HEK293 (cell line): ENCODE measurements around the gene IL17REL.

ENCODE experiments used
- CTCF ChIA-PET: fragments of 350-600 bp; formaldehyde crosslinking; extraction: SDS; loops from one replicate; lab custom pipeline; 2021; ENCODE audit warnings: antibody characterized with exemption; lab: Yijun Ruan, JAX
- POLR2A ChIA-PET: fragments of 300-600 bp; formaldehyde crosslinking; extraction: SDS; loops from one replicate; lab custom pipeline; 2020; ENCODE audit warnings: antibody characterized with exemption, inconsistent platforms; lab: Yijun Ruan, JAX
- H3K27ac ChIP-seq: fragments of 200-500 bp; sonication (Bioruptor generic); 2 replicates; pipeline ENCODE4 v1.5.1; 2014; ENCODE audit warnings: low read depth, low read length, control low read depth, inconsistent platforms; ENCODE audit errors: extremely low read depth
- H3K36me3 ChIP-seq, 2 experiments: fragments of 200-500 bp in 1 of 2; sonication (Bioruptor generic) in 1 of 2; 1 replicate in 1 of 2; 2 replicates in 1 of 2; pipeline ENCODE4 v1.5.1; 2014 to 2017; ENCODE audit warnings: inconsistent platforms in 2 of 2, low read length in 2 of 2; ENCODE audit not compliant: control insufficient read depth in 2 of 2, insufficient read depth in 1 of 2
- H3K4me1 ChIP-seq: fragments of 200-500 bp; sonication (Bioruptor generic); 2 replicates; pipeline ENCODE4 v1.5.1; 2014; ENCODE audit warnings: mild to moderate bottlenecking, low read length, inconsistent platforms; ENCODE audit not compliant: control insufficient read depth, insufficient read depth
- H3K4me3 ChIP-seq: 2 replicates; pipeline ENCODE4 v1.5.1; 2011; ENCODE audit warnings: low read depth, mild to moderate bottlenecking, control low read depth, low read length, moderate library complexity
- H3K9me3 ChIP-seq: fragments of 200-500 bp; sonication (Bioruptor generic); 2 replicates; pipeline ENCODE4 v1.5.1; 2014; ENCODE audit warnings: low read depth, low read length, inconsistent platforms; ENCODE audit not compliant: control insufficient read depth, insufficient read depth
- KLF10 ChIP-seq: fragments of 450-650 bp; IDR thresholded peaks from 2 replicates; pipeline ENCODE4 v1.5.1; 2018; ENCODE audit warnings: missing biosample characterization, mild to moderate bottlenecking, missing genetic modification characterization
- YY2 ChIP-seq: fragments of 450-650 bp; formaldehyde crosslinking; IDR thresholded peaks from 2 replicates; pipeline ENCODE4 v1.5.1; 2016; ENCODE audit warnings: missing biosample characterization, missing genetic modification characterization
- ZFP69B ChIP-seq: fragments of 450-650 bp; formaldehyde crosslinking; IDR thresholded peaks from 2 replicates; pipeline ENCODE4 v1.5.1; 2016; ENCODE audit warnings: missing biosample characterization, missing genetic modification characterization
- ZNF146 ChIP-seq: fragments of 450-650 bp; formaldehyde crosslinking; IDR thresholded peaks from 2 replicates; pipeline ENCODE4 v1.5.1; 2016; ENCODE audit warnings: missing biosample characterization, missing genetic modification characterization
- ZNF24 ChIP-seq: fragments of 450-650 bp; formaldehyde crosslinking; IDR thresholded peaks from 2 replicates; pipeline ENCODE4 v1.5.1; 2016; ENCODE audit warnings: missing biosample characterization, missing genetic modification characterization
- ZNF248 ChIP-seq: fragments of 450-650 bp; formaldehyde crosslinking; IDR thresholded peaks from 2 replicates; pipeline ENCODE4 v1.5.1; 2017; ENCODE audit warnings: missing biosample characterization, missing genetic modification characterization
- ZNF549 ChIP-seq: fragments of 450-650 bp; IDR thresholded peaks from 2 replicates; pipeline ENCODE4 v1.5.1; 2018; ENCODE audit warnings: missing biosample characterization, missing genetic modification characterization, mild to moderate bottlenecking, inconsistent platforms, moderate library complexity
- ZNF776 ChIP-seq: fragments of 450-650 bp; formaldehyde crosslinking; IDR thresholded peaks from 2 replicates; pipeline ENCODE4 v1.5.0; 2017; ENCODE audit warnings: missing biosample characterization, missing genetic modification characterization, borderline replicate concordance
- ZNF785 ChIP-seq: fragments of 450-650 bp; formaldehyde crosslinking; IDR thresholded peaks from 2 replicates; pipeline ENCODE4 v1.5.1; 2016; ENCODE audit warnings: missing biosample characterization, missing genetic modification characterization
- ZNF791 ChIP-seq: fragments of 450-650 bp; formaldehyde crosslinking; IDR thresholded peaks from 2 replicates; pipeline ENCODE4 v1.5.1; 2016; ENCODE audit warnings: missing biosample characterization, missing genetic modification characterization
- TF ChIP-seq, protein P1 (sequence below): fragments of 450-650 bp; formaldehyde crosslinking; IDR thresholded peaks from 2 replicates; pipeline ENCODE4 v1.5.1; 2016; ENCODE audit warnings: missing biosample characterization, missing genetic modification characterization, borderline replicate concordance
- TF ChIP-seq, protein P2 (sequence below): fragments of 450-650 bp; formaldehyde crosslinking; IDR thresholded peaks from 2 replicates; pipeline ENCODE4 v1.5.1; 2016; ENCODE audit warnings: missing biosample characterization, missing genetic modification characterization, low read depth
- TF ChIP-seq, protein P3 (sequence below): fragments of 450-650 bp; formaldehyde crosslinking; IDR thresholded peaks from 2 replicates; pipeline ENCODE4 v1.5.1; 2016; ENCODE audit warnings: missing biosample characterization, missing genetic modification characterization
- TF ChIP-seq, protein P4 (sequence below): fragments of 450-650 bp; formaldehyde crosslinking; IDR thresholded peaks from 2 replicates; pipeline ENCODE4 v1.5.1; 2016; ENCODE audit warnings: missing biosample characterization, missing genetic modification characterization
- TF ChIP-seq, protein P5 (sequence below): fragments of 450-650 bp; formaldehyde crosslinking; IDR thresholded peaks from 2 replicates; pipeline ENCODE4 v1.5.1; 2016; ENCODE audit warnings: missing biosample characterization, missing genetic modification characterization, borderline replicate concordance

The IL17REL gene

DNA sequence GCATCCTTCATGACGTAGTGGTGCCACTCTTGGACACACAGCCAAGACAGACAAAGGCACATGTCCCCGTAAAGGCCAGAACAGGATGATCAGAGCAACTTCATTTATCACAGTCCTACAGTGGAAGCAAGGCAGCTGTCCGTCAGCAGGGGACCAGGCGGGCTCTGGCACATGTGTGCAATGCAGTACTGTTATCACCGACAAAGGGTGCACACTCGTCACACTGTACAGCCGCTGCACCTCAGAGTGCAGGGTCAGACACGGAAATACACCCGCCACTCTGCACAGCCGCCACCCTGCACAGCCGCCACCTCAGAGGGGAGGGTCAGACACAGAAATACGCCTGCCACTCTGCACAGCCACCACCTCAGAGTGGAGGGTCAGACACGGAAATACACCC, 13.4 kb upstream of the IL17REL start:
- no peak overlapping the region for H3K4me3 ChIP-seq
- ChIA-PET POLR2A (no interaction called here), CTCF (interaction anchor here (3.2 kb wide), 1 partner anchor 94 kb away, joined by 32 read pairs; no protein-coding TSS in a partner anchor)
- H3K9me3 ChIP-seq, result no peaks in the 10 kb centered on the region
- H3K27ac ChIP-seq, result no peak overlapping the region
- TF ChIP-seq, protein P1, sequence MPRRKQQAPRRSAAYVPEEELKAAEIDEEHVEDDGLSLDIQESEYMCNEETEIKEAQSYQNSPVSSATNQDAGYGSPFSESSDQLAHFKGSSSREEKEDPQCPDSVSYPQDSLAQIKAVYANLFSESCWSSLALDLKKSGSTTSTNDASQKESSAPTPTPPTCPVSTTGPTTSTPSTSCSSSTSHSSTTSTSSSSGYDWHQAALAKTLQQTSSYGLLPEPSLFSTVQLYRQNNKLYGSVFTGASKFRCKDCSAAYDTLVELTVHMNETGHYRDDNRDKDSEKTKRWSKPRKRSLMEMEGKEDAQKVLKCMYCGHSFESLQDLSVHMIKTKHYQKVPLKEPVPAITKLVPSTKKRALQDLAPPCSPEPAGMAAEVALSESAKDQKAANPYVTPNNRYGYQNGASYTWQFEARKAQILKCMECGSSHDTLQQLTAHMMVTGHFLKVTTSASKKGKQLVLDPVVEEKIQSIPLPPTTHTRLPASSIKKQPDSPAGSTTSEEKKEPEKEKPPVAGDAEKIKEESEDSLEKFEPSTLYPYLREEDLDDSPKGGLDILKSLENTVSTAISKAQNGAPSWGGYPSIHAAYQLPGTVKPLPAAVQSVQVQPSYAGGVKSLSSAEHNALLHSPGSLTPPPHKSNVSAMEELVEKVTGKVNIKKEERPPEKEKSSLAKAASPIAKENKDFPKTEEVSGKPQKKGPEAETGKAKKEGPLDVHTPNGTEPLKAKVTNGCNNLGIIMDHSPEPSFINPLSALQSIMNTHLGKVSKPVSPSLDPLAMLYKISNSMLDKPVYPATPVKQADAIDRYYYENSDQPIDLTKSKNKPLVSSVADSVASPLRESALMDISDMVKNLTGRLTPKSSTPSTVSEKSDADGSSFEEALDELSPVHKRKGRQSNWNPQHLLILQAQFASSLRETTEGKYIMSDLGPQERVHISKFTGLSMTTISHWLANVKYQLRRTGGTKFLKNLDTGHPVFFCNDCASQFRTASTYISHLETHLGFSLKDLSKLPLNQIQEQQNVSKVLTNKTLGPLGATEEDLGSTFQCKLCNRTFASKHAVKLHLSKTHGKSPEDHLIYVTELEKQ (tag by site-specific recombination), result no peak
- no peak for TF ChIP-seq ZFP69B (tag by site-specific recombination)
- TF ChIP-seq, protein P2, sequence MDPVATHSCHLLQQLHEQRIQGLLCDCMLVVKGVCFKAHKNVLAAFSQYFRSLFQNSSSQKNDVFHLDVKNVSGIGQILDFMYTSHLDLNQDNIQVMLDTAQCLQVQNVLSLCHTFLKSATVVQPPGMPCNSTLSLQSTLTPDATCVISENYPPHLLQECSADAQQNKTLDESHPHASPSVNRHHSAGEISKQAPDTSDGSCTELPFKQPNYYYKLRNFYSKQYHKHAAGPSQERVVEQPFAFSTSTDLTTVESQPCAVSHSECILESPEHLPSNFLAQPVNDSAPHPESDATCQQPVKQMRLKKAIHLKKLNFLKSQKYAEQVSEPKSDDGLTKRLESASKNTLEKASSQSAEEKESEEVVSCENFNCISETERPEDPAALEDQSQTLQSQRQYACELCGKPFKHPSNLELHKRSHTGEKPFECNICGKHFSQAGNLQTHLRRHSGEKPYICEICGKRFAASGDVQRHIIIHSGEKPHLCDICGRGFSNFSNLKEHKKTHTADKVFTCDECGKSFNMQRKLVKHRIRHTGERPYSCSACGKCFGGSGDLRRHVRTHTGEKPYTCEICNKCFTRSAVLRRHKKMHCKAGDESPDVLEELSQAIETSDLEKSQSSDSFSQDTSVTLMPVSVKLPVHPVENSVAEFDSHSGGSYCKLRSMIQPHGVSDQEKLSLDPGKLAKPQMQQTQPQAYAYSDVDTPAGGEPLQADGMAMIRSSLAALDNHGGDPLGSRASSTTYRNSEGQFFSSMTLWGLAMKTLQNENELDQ, result no peak
- TF ChIP-seq KLF10 (tag by site-specific recombination), result no peak
- TF ChIP-seq ZNF785 (tag by site-specific recombination), result no peak
- TF ChIP-seq ZNF791, result no peak
- TF ChIP-seq ZNF146 (tag by site-specific recombination), result no peak
- H3K4me1 ChIP-seq, result no peaks in the 10 kb centered on the region
- H3K36me3 ChIP-seq, result no peaks in the 10 kb centered on the region

DNA sequence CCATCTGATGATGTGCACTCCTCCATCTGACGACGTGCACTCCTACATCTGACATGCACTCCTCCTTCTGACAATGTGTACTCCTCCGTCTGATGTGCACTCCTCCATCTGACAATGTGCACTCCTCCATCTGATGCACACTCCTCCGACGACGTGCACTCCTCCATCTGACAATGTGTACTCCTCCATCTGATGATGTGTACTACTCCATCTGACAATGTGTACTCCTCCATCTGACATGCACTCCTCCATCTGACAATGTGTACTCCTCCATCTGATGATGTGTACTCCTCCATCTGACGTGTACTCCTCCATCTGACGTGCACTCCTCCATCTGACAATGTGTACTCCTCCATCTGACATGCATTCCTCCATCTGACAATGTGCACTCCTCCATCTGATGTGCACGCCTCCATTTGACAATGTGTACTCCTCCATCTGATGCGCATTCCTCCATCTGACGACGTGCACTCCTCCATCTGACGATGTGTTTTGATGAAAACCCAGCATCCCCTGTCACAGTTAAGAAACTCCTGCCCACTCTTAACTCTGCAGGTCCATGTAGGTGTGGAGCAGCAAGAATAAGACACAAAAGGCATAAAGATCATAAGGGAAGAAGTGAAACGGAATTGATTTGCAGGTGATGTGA, 9.7 kb upstream of the IL17REL start:
- Histone ChIP-seq H3K4me1 (no peaks in the 10 kb centered on the region), H3K9me3 (no peaks in the 10 kb centered on the region), H3K4me3 (no peak overlapping the region), H3K36me3 (no peaks in the 10 kb centered on the region), H3K27ac (no peak overlapping the region)
- POLR2A ChIA-PET, result no interaction called here
- CTCF ChIA-PET, result no interaction called here
- TF ChIP-seq ZNF776 (no peak), KLF10 (tag by site-specific recombination) (no peak), ZNF24 (tag by site-specific recombination) (no peak), ZNF549 (no peak), ZNF248 (tag by site-specific recombination) (no peak), YY2 (tag by site-specific recombination) (no peak)
- TF ChIP-seq, protein P3, sequence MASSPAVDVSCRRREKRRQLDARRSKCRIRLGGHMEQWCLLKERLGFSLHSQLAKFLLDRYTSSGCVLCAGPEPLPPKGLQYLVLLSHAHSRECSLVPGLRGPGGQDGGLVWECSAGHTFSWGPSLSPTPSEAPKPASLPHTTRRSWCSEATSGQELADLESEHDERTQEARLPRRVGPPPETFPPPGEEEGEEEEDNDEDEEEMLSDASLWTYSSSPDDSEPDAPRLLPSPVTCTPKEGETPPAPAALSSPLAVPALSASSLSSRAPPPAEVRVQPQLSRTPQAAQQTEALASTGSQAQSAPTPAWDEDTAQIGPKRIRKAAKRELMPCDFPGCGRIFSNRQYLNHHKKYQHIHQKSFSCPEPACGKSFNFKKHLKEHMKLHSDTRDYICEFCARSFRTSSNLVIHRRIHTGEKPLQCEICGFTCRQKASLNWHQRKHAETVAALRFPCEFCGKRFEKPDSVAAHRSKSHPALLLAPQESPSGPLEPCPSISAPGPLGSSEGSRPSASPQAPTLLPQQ (tag by site-specific recombination), result no peak
- TF ChIP-seq, protein P4, sequence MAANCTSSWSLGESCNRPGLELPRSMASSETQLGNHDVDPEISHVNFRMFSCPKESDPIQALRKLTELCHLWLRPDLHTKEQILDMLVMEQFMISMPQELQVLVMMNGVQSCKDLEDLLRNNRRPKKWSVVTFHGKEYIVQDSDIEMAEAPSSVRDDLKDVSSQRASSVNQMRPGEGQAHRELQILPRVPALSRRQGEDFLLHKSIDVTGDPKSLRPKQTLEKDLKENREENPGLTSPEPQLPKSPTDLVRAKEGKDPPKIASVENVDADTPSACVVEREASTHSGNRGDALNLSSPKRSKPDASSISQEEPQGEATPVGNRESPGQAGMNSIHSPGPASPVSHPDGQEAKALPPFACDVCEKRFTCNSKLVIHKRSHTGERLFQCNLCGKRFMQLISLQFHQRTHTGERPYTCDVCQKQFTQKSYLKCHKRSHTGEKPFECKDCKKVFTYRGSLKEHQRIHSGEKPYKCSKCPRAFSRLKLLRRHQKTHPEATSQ (tag by site-specific recombination), result no peak
- TF ChIP-seq, protein P5, sequence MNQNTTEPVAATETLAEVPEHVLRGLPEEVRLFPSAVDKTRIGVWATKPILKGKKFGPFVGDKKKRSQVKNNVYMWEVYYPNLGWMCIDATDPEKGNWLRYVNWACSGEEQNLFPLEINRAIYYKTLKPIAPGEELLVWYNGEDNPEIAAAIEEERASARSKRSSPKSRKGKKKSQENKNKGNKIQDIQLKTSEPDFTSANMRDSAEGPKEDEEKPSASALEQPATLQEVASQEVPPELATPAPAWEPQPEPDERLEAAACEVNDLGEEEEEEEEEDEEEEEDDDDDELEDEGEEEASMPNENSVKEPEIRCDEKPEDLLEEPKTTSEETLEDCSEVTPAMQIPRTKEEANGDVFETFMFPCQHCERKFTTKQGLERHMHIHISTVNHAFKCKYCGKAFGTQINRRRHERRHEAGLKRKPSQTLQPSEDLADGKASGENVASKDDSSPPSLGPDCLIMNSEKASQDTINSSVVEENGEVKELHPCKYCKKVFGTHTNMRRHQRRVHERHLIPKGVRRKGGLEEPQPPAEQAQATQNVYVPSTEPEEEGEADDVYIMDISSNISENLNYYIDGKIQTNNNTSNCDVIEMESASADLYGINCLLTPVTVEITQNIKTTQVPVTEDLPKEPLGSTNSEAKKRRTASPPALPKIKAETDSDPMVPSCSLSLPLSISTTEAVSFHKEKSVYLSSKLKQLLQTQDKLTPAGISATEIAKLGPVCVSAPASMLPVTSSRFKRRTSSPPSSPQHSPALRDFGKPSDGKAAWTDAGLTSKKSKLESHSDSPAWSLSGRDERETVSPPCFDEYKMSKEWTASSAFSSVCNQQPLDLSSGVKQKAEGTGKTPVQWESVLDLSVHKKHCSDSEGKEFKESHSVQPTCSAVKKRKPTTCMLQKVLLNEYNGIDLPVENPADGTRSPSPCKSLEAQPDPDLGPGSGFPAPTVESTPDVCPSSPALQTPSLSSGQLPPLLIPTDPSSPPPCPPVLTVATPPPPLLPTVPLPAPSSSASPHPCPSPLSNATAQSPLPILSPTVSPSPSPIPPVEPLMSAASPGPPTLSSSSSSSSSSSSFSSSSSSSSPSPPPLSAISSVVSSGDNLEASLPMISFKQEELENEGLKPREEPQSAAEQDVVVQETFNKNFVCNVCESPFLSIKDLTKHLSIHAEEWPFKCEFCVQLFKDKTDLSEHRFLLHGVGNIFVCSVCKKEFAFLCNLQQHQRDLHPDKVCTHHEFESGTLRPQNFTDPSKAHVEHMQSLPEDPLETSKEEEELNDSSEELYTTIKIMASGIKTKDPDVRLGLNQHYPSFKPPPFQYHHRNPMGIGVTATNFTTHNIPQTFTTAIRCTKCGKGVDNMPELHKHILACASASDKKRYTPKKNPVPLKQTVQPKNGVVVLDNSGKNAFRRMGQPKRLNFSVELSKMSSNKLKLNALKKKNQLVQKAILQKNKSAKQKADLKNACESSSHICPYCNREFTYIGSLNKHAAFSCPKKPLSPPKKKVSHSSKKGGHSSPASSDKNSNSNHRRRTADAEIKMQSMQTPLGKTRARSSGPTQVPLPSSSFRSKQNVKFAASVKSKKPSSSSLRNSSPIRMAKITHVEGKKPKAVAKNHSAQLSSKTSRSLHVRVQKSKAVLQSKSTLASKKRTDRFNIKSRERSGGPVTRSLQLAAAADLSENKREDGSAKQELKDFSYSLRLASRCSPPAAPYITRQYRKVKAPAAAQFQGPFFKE (tag by site-specific recombination), result no peak
